ENCODE results near the gene IPPK.

DNA sequence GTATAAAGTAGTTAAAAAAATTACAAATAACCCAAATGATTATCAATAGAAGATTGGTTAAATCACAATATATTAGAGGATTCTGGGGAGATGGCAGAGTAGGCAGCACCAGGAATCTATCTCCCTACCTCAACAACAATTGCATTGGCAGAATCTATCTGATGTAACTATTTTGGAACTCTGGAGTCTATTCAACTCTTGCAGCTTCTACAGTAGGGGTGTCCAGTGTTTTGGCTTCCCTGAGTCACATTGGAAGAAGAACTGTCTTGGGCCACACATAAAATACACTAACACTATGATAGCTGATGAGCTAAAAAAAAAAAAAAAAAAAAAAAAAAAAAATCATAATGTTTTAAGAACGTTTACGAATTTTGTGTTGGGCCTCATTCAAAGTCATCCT lies 104.9 kb downstream of the IPPK start:
- TF ChIP-seq GATA3 (IDR thresholded peaks at IDR 0.05; ENCODE audit: low read depth, low read length) (no peak), GATA2 (IDR thresholded peaks at IDR 0.05; ENCODE audit: low read depth, low read length) (no peak)
